ENCODE data around the gene RGL1. TPM values are rescaled to one million over a fixed set of nuclear protein-coding genes. Genes with fewer than 3 reads are reported as not detected.
"Not testable (repeated sequence)": the region's sequence is repeated elsewhere in the genome, so short reads cannot be mapped to it uniquely, and the experiment has no call there.

The RGL1 gene
- total RNA-seq (2014; rRNA removed; shearing (Covaris generic)): 23.2 and 28.2 TPM in 2 replicates

DNA sequence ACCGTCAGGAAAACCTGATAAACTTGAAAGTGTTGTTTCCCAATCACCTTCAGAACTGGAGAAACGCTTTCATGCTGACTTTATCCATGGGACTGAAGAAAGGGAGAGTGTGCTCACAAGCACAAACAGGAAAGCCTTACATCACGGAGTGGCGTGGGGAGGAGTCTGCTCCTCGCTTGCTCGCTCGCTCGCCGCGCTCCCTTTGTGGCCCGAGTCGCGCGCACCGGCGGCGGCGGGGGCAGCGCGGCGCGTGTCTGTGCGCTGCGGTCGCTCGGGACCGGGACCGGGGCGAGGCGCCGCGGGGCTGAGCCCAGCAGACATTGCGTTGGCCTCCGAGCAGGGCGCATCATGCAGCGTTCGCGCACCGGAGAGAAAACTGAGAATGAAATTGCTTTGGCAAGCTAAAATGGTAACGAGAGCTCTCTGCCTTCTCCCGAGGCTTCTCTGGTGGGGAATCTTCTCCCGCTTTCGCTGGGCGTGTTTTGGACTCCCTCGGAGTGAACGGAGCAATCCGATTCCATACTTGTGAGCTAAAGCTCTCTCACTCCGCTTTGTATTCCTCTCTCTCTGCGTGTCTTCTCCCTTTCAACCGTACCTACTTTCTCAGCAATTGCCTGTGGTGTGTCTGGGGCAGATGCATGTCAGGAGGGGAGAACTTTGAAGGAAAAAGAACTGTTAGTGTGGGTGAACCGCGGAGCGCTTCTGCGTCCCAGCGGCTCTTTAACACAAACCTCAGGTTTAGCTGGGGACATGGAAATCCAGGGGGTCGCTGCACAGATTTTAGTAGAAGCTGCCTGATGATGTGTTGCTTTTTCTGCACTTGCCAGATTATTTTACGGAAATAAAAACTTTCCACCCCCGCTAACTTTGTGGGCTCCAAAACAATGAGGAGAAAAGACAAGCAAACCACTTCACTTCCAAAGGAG lies at the start of gene RGL1:
Gene RGL1 (plus strand): TSS at position 205 of the 926 bp plus-strand sequence. CDS start 178 bp downstream, at position 383.
- peaks cover 11% of the 10 kb centered on the region for H3K36me3 ChIP-seq
- H3K4me1 ChIP-seq (replicated peaks): peaks cover 49% of the 10 kb centered on the region
- no peaks in the 10 kb centered on the region for H3K9me3 ChIP-seq (replicated peaks)
- peak within 1 kb of the TSS; percentile 64 for H3K27ac ChIP-seq
- H3K27me3 ChIP-seq (replicated peaks): no peaks in the 10 kb centered on the region
- peak; percentile 62 to 72 for DNase-seq (ENCODE audit: low read depth in 1 of 2, low spot score in 2 of 2)
- H3K4me3 ChIP-seq: peak within 1 kb of the TSS; percentile 82

- H3K27ac ChIP-seq: peak overlapping the region; percentile 51
These were observed 48.6 kb upstream of the RGL1 start for GRCh38 chr1:183756326-183756725.

GRCh38 chr1:183757061-183757460 lies 47.9 kb upstream of the RGL1 start:
- H3K27ac ChIP-seq: peak overlapping the region; percentile 51
- H3K9me3 ChIP-seq (replicated peaks): no peaks in the 10 kb centered on the region
- H3K36me3 ChIP-seq: no peaks in the 10 kb centered on the region
- no peak overlapping the region for H3K4me3 ChIP-seq
- peak in 1 of 2 experiments; percentile 83 for DNase-seq (ENCODE audit: low read depth in 1 of 2, low spot score in 2 of 2)
- peaks cover 18% of the 10 kb centered on the region for H3K4me1 ChIP-seq (replicated peaks)
- H3K27me3 ChIP-seq (replicated peaks): no peaks in the 10 kb centered on the region

More at GRCh38 chr1:183756326-183756725, 48.6 kb upstream of the RGL1 start:
- Histone ChIP-seq H3K4me1 (replicated peaks) (peaks cover 18% of the 10 kb centered on the region), H3K4me3 (no peak overlapping the region), H3K9me3 (replicated peaks) (no peaks in the 10 kb centered on the region), H3K36me3 (no peaks in the 10 kb centered on the region), H3K27me3 (replicated peaks) (no peaks in the 10 kb centered on the region)
- DNase-seq (ENCODE audit: low read depth in 1 of 2, low spot score in 2 of 2): no peak

DNA sequence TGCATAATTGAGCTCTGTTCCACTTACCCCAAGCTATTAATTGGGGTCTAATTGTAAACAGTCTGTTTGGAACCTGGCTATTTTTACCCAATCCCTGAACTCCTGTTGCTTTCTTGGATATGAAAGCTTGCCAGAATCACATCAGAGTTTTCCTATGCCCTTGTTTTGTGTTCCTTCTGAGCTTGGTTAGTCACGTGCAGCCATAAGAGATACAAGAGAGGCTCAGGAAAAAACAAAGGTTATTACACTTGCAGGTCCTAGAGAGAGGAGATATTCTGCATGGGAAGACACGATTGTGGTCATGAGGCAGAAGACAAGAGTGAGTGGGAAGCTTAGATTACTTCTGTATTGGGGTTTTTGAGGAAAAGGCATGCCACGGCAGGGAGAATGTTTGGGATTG lies 46.0 kb upstream of the RGL1 start:
- no peaks in the 10 kb centered on the region for H3K27me3 ChIP-seq (replicated peaks)
- no peak overlapping the region for H3K4me3 ChIP-seq
- no peaks in the 10 kb centered on the region for H3K9me3 ChIP-seq (replicated peaks)
- H3K27ac ChIP-seq: no peak overlapping the region
- H3K4me1 ChIP-seq (replicated peaks): peaks cover 18% of the 10 kb centered on the region
- H3K36me3 ChIP-seq: no peaks in the 10 kb centered on the region
- DNase-seq (ENCODE audit: low read depth in 1 of 2, low spot score in 2 of 2): no peak

DNA sequence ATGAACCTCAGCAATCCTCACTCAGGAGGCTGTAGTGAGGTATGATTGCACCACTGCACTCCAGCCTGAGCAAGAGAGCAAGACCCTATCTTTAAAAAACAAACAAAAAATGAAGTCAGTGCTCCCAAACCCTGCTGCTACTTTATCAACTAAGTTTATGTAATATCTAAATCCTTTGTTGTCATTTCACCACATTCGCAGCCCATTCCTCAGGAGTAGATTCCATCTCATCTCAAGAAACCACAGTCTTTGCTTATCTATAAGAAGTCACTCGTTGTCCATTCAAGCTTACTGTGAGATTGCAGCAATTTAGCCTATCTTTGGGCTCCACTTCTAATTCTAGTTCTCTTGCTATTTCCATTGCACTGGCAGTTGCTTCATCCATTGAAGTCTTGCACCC lies 44.3 kb upstream of the RGL1 start:
- no peak overlapping the region for H3K4me3 ChIP-seq
- DNase-seq (ENCODE audit: low read depth in 1 of 2, low spot score in 2 of 2): no peak

DNA sequence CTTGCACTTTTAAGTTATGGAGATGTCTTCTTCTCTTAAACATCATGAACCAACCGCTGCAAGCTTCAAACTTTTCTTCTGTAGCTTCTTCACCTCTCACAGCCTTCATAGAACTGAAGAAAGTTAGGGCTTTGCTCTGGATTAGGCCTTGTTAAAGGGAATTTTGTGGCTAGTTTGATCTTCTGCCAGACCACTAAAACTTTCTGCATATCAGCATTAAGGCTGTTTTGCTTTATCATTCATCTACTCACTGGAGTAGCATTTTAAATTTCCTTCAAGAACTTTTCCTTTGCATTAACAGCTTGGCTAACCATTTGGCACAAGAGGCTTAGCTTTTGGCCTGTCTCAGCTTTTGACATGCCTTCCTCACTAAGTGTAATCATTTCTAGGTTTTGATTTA lies 43.0 kb upstream of the RGL1 start:
- H3K9me3 ChIP-seq (replicated peaks): no peaks in the 10 kb centered on the region
- DNase-seq (ENCODE audit: low read depth in 1 of 2, low spot score in 2 of 2): no peak
- H3K27me3 ChIP-seq (replicated peaks): no peaks in the 10 kb centered on the region

More for the DNA sequence above, 44.3 kb upstream of the RGL1 start:
- Histone ChIP-seq H3K4me1 (replicated peaks) (peaks cover 18% of the 10 kb centered on the region), H3K9me3 (replicated peaks) (no peaks in the 10 kb centered on the region), H3K27me3 (replicated peaks) (no peaks in the 10 kb centered on the region), H3K27ac (no peak overlapping the region), H3K36me3 (no peaks in the 10 kb centered on the region)

DNA sequence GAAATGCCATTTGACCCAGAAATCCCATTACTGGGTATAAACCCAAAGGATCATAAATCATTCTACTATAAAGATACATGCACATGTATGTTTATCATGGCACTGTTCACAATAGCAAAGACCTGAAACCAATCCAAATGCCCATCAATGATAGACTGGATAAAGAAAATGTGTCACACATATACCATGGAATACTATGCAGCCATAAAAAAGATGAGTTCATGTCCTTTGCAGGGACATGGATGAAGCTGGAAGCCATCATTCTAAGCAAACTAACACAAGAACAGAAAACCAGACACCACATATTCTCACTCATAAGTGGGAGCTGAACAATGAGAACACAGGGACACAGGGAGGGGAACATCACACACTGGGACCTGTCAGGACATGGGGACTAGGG lies 42.1 kb upstream of the RGL1 start:
- not testable (repeated sequence) for H3K9me3 ChIP-seq (replicated peaks); DNase-seq (ENCODE audit: low read depth in 1 of 2, low spot score in 2 of 2)

More for the DNA sequence above, 43.0 kb upstream of the RGL1 start:
- H3K27ac ChIP-seq: no peak overlapping the region
- H3K4me1 ChIP-seq (replicated peaks): peaks cover 11% of the 10 kb centered on the region
- no peak overlapping the region for H3K4me3 ChIP-seq
- H3K36me3 ChIP-seq: no peaks in the 10 kb centered on the region

DNA sequence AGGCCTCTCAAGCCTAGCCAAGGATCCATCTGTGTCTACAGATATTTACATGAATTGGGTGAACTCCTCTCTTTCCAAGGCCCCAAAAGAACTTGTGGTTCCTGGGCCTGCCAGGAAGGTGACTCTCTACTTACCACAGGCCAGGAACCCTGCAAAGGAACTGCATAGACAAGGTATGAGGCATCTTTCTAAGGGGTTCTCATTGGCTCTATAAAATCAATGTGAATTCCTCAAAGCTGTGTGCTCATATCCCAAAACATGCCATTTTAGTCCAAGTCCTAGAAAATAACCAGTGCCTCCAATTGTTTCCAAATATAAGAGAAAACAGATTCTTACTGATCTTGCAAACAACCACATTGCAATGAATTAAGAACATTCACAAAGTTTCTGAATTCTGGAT lies 39.9 kb upstream of the RGL1 start:
- H3K27me3 ChIP-seq (replicated peaks): no peaks in the 10 kb centered on the region
- no peaks in the 10 kb centered on the region for H3K4me1 ChIP-seq (replicated peaks)
- no peak overlapping the region for H3K27ac ChIP-seq
- no peaks in the 10 kb centered on the region for H3K9me3 ChIP-seq (replicated peaks)
- H3K4me3 ChIP-seq: no peak overlapping the region
- H3K36me3 ChIP-seq: no peaks in the 10 kb centered on the region
- no peak for DNase-seq (ENCODE audit: low read depth in 1 of 2, low spot score in 2 of 2)

More for the DNA sequence above, 42.1 kb upstream of the RGL1 start:
- H3K27ac ChIP-seq; H3K36me3 ChIP-seq; H3K4me3 ChIP-seq; H3K4me1 ChIP-seq (replicated peaks); H3K27me3 ChIP-seq (replicated peaks): not testable (repeated sequence)

- no peaks in the 10 kb centered on the region for H3K4me1 ChIP-seq (replicated peaks)
- peaks cover 3% of the 10 kb centered on the region; the same call in 1 of the 2 replicates for H3K9me3 ChIP-seq (replicated peaks)
- DNase-seq (ENCODE audit: low read depth in 1 of 2, low spot score in 2 of 2): no peak
- H3K4me3 ChIP-seq: no peak overlapping the region
- no peaks in the 10 kb centered on the region for H3K36me3 ChIP-seq
- H3K27me3 ChIP-seq (replicated peaks): no peaks in the 10 kb centered on the region
- H3K27ac ChIP-seq: no peak overlapping the region
These were observed 34.7 kb upstream of the RGL1 start for GRCh38 chr1:183769956-183770815.

DNA sequence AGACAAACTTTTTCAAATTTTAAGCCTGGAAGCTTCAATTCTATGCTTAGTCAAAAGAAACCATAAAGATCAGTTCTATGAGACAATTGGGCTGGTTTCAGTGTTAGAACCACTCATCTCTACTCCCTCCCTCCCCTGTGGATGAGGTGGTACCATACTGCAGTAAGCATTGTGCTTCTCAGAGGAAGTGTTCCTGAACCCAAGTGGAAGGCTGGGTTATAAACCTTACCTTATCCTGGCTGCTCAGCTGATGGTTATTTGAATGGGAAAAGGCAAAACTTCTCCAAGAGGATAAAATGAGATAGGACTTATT lies 34.1 kb upstream of the RGL1 start:
- Histone ChIP-seq H3K36me3 (no peaks in the 10 kb centered on the region), H3K4me3 (no peak overlapping the region), H3K27me3 (replicated peaks) (no peaks in the 10 kb centered on the region), H3K9me3 (replicated peaks) (peaks cover 3% of the 10 kb centered on the region; the same call in 1 of the 2 replicates), H3K27ac (no peak overlapping the region), H3K4me1 (replicated peaks) (no peaks in the 10 kb centered on the region)
- DNase-seq (ENCODE audit: low read depth in 1 of 2, low spot score in 2 of 2): no peak

DNA sequence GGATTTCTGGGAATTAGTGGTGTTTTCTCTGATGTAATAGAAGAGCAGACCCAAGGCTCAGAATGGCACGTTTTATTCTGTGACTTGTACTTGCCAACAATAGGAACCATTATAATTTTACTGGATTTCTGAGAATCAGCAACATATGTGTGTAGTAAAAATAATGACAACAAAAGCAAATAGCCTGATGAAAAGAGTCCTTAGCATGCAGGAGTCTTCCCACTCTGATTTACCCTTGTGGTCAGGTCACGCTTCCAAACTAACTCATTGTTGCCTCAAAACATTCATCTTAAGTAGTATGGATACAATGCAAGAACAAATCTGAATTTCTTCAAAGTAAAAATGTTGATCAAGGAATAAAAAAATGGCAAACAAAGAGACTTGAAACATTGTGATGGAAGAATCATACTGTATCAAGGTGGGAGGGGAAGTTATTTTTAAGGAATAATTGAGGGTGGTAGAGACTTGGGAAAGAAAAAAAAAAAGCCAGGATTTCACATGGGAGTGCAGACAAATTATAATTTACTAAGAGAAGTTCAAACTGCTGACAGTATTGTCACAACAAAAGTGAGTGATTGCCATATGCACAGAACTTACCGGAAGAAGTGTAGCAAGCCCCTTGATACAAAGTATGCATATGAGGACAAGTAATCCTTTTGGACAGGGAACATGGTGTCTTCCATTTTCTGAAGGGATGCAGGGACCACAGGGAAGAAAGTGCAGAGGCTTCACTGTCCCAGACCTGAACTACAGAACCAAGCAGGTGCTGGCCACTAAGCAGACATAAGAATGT lies 31.2 kb upstream of the RGL1 start:
- Histone ChIP-seq H3K9me3 (replicated peaks) (peaks cover 3% of the 10 kb centered on the region; the same call in 1 of the 2 replicates), H3K4me3 (no peak overlapping the region), H3K36me3 (no peaks in the 10 kb centered on the region), H3K27ac (no peak overlapping the region), H3K27me3 (replicated peaks) (no peaks in the 10 kb centered on the region), H3K4me1 (replicated peaks) (no peaks in the 10 kb centered on the region)
- DNase-seq (ENCODE audit: low read depth in 1 of 2, low spot score in 2 of 2): no peak

DNA sequence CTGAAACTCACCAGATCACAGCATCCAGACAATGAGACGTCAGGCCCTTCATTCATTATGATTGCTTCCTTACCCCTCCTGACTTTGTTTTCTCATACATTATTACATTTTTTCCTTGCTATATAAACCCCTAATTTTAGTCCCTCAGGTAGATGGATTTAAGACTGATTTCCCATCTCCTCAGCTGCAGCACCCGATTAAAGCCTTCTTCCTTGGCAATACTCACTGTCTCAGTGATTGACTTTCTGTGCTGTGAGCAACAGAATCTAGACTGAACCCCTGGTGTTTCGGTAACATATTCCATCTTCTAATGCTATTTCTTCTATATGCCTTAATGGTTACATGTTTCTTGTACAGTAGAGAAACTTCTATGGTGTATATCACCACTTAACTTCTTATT lies 30.0 kb upstream of the RGL1 start:
- H3K4me1 ChIP-seq (replicated peaks): no peaks in the 10 kb centered on the region
- H3K4me3 ChIP-seq: no peak overlapping the region
- no peak overlapping the region for H3K27ac ChIP-seq
- peaks cover 3% of the 10 kb centered on the region; the same call in 1 of the 2 replicates for H3K9me3 ChIP-seq (replicated peaks)
- H3K36me3 ChIP-seq: no peaks in the 10 kb centered on the region
- H3K27me3 ChIP-seq (replicated peaks): no peaks in the 10 kb centered on the region
- DNase-seq (ENCODE audit: low read depth in 1 of 2, low spot score in 2 of 2): no peak

DNA sequence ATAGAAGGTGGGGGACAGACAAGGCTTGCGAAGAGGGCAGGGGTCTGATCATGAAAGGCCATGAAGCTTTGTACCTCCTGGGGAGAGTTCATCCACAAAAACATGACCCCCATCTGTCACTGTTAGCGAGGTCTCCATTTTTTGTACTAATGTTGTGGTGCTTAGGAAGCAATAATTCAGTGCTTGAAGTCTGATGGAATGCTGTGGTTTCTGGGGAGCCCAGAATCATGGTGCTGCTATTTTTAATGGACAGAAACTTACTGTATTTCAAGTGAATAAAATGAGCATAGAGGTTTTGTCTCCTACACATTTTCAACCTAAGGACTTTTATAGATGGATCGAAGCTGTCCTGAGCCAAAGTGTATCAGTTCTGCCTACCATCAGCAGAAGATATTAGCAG lies 28.2 kb upstream of the RGL1 start:
- Histone ChIP-seq H3K4me3 (no peak overlapping the region), H3K27me3 (replicated peaks) (no peaks in the 10 kb centered on the region), H3K36me3 (no peaks in the 10 kb centered on the region), H3K9me3 (replicated peaks) (peaks cover 3% of the 10 kb centered on the region; the same call in 1 of the 2 replicates), H3K27ac (no peak overlapping the region), H3K4me1 (replicated peaks) (no peaks in the 10 kb centered on the region)
- DNase-seq (ENCODE audit: low read depth in 1 of 2, low spot score in 2 of 2): no peak

Measured in SJSA1 (cell line).